ENCODE results near the gene SARDH. TPM values are rescaled to one million over a fixed set of nuclear protein-coding genes. Genes with fewer than 3 reads are reported as not detected.

The SARDH gene
- total and polyA plus RNA-seq, 9 of the 15 experiments (the other 6 are each of a cell fraction or from before 2014, with no cell fraction given), result 0.14 TPM; not detected in 8

GRCh38 chr9:133704711-133705181 lies 33.4 kb downstream of the SARDH start:
- no peaks in the 10 kb centered on the region for H3K79me2 ChIP-seq (ENCODE audit: control insufficient read depth, insufficient read depth, low read length)
- WGBS (ENCODE audit: insufficient coverage, low coverage, missing lambda C conversion rate), result 4% methylated on average over 20 of the region's 23 CpGs
- POLR2A ChIA-PET, result interaction anchor here (0.6 to 1.5 kb wide), 3 partner anchors 9 to 902 kb away, joined by 3 to 4 read pairs (median 3); no protein-coding TSS in a partner anchor

More at GRCh38 chr9:133704711-133705181, 33.4 kb downstream of the SARDH start:
- H3K4me2 ChIP-seq (ENCODE audit: insufficient read depth, low read length), result no peak overlapping the region
- peaks cover 22 to 46% of the 10 kb centered on the region in 2 experiments; a peak in 4 of 5 replicates for H3K27me3 ChIP-seq (ENCODE audit: control insufficient read depth in 2 of 2, insufficient read depth in 2 of 2, low read length in 2 of 2)
- intact Hi-C loops (cut with micrococcal nuclease) (no loop called here), in situ Hi-C loops (cut with MboI) (no loop called here)
- H3K36me3 ChIP-seq (ENCODE audit: control insufficient read depth, insufficient read depth, low read length), result no peaks in the 10 kb centered on the region
- no peak overlapping the region for H3K27ac ChIP-seq (ENCODE audit: extremely low read depth, low read depth, low read length)
- FAIRE-seq (no peak), DNase-seq (ENCODE audit: extremely low read depth in 1 of 4, low spot score in 3 of 4) (no peak), ATAC-seq (no peak)
- BruUV-seq (replicated peaks), result no TSS peak
- H2AFZ ChIP-seq (ENCODE audit: low read depth, low read length), result no peak overlapping the region
- no peaks in the 10 kb centered on the region for H3K9me1 ChIP-seq (ENCODE audit: control insufficient read depth, insufficient read depth, low read length)
- TF ChIP-seq NFE2L1 (tag; IDR thresholded peaks at IDR 0.05; ENCODE audit: borderline replicate concordance, low read depth), result no peak
- no peak for TF ChIP-seq STAG1 (CRISPR knock-in tag; IDR thresholded peaks at IDR 0.05; ENCODE audit: borderline replicate concordance)
- TF ChIP-seq ZBTB7A (IDR thresholded peaks at IDR 0.05; ENCODE audit: borderline replicate concordance, control insufficient read depth, low read depth, low read length), result no peak
- no peak for TF ChIP-seq XRCC3 (IDR thresholded peaks at IDR 0.05)
- TF ChIP-seq HEY1 (CRISPR knock-in tag; IDR thresholded peaks at IDR 0.05; ENCODE audit: borderline replicate concordance), result no peak
- no peak for TF ChIP-seq ARID1B (IDR thresholded peaks at IDR 0.05)
- TF ChIP-seq EZH2 (IDR thresholded peaks at IDR 0.05; ENCODE audit: borderline replicate concordance, low read depth, low read length), result no peak
- no peak for TF ChIP-seq KLF13 (tag; IDR thresholded peaks at IDR 0.05; ENCODE audit: borderline replicate concordance, low read depth)
- TF ChIP-seq RB1 (IDR thresholded peaks at IDR 0.05; ENCODE audit: low read depth), result no peak
- TF ChIP-seq ZNF764 (CRISPR knock-in tag; IDR thresholded peaks at IDR 0.05; ENCODE audit: low read depth), result no peak
- TF ChIP-seq HSF4 (CRISPR knock-in tag; IDR thresholded peaks at IDR 0.05; ENCODE audit: borderline replicate concordance), result no peak
- TF ChIP-seq WHSC1 (IDR thresholded peaks at IDR 0.05; ENCODE audit: low read length), result no peak
- TF ChIP-seq MAFK (IDR thresholded peaks at IDR 0.05; ENCODE audit: low read length), result no peak
- no peak for TF ChIP-seq SRSF1 (IDR thresholded peaks at IDR 0.05; ENCODE audit: low read depth, low read length)
- no peak overlapping the region for H3K4me3 ChIP-seq
- no peak overlapping the region for H3K9ac ChIP-seq (ENCODE audit: insufficient read depth in 1 of 2, low read depth in 2 of 2, low read length in 2 of 2)
- H4K20me1 ChIP-seq (replicated peaks; ENCODE audit: control insufficient read depth, insufficient read depth, low read length), result 0 out of 2 replicates have a peak, but pooled peaks cover 1% of the 10 kb centered on the region
- H3K4me1 ChIP-seq (replicated peaks in 1 of 2; ENCODE audit: control insufficient read depth in 2 of 2, insufficient read depth in 2 of 2, low read length in 2 of 2), result no peaks in the 10 kb centered on the region; a peak in 1 of 5 replicates
- no peaks in the 10 kb centered on the region for H3K9me3 ChIP-seq (replicated peaks; ENCODE audit: control insufficient read depth, insufficient read depth, low read depth, low read length)
- CTCF ChIA-PET (ENCODE audit: low intra/inter-chr PET ratio), result no interaction called here
